Ovary (tissue), 3 donors: ENCODE data around the gene ZNF277.

Experiments used
- CTCF ChIP-seq, 3 donors: fragments of 450-650 bp in 2 of 3; fragments of 200-600 bp in 1 of 3; IDR thresholded peaks; one replicate each; pipeline versions ENCODE4 v1.5.1 to v1.8.0; 2016 to 2022; ENCODE audit warnings: antibody characterized with exemption in 3 of 3, mild to moderate bottlenecking in 1 of 3
- POLR2A ChIP-seq: fragments of 450-650 bp; IDR thresholded peaks from one replicate; pipeline ENCODE4 v1.6.1; 2017; ENCODE audit warnings: antibody characterized with exemption, mild to moderate bottlenecking, moderate library complexity
- donor health status: DM: no; HTN: no; CAD: no.

- TF ChIP-seq POLR2A, result no peak
- TF ChIP-seq CTCF (IDR thresholded peaks at IDR 0.05), result no peak
Measured at GRCh38 chr7:112267944-112268691, 61.6 kb downstream of the ZNF277 start.
